OCI-LY1 (cell line): ENCODE data around the gene MMP2.

Source experiments
- H2AFZ ChIP-seq: fragments of 200-600 bp; sonication (generic), shearing (Covaris generic); 2 replicates; pipeline ENCODE4 v1.6.0; 2014; ENCODE audit warnings: antibody characterized with exemption, mild to moderate bottlenecking, low read length
- H3F3A ChIP-seq: fragments of 200-600 bp; sonication (generic), shearing (Covaris generic); 2 replicates; pipeline ENCODE4 v1.6.0; 2014; ENCODE audit warnings: mild to moderate bottlenecking, antibody characterized with exemption, low read length, moderate library complexity; ENCODE audit not compliant: insufficient read depth
- H3K27ac ChIP-seq: fragments of 200-600 bp; sonication (generic); 2 replicates; pipeline ENCODE4 v1.5.1; 2014; ENCODE audit warnings: low read length, mixed run types, mild to moderate bottlenecking, low read depth; ENCODE audit not compliant: poor library complexity, severe bottlenecking
- H3K27me3 ChIP-seq: fragments of 200-600 bp; sonication (generic); 2 replicates; pipeline ENCODE4 v1.6.0; 2014; ENCODE audit warnings: antibody characterized with exemption, mild to moderate bottlenecking, low read length, moderate library complexity; ENCODE audit not compliant: insufficient read depth
- H3K36me3 ChIP-seq: fragments of 200-600 bp; sonication (generic); 2 replicates; pipeline ENCODE4 v1.6.1; 2014; ENCODE audit warnings: mild to moderate bottlenecking, antibody characterized with exemption, low read length, moderate library complexity, mixed read lengths; ENCODE audit not compliant: insufficient read depth
- H3K4me1 ChIP-seq: fragments of 200-600 bp; sonication (generic); 2 replicates; pipeline ENCODE4 v1.5.1; 2014; ENCODE audit warnings: mild to moderate bottlenecking, low read length, moderate library complexity; ENCODE audit not compliant: insufficient read depth, severe bottlenecking
- H3K4me2 ChIP-seq: fragments of 200-600 bp; sonication (generic), shearing (Covaris generic); 2 replicates; pipeline ENCODE4 v1.6.1; 2014; ENCODE audit warnings: low read length
- H3K4me3 ChIP-seq: fragments of 200-600 bp; sonication (generic); 2 replicates; pipeline ENCODE4 v1.5.1; 2014; ENCODE audit warnings: low read length, low read depth, mild to moderate bottlenecking, mixed read lengths; ENCODE audit not compliant: poor library complexity, severe bottlenecking
- H3K79me2 ChIP-seq: fragments of 200-600 bp; shearing (Covaris generic); 2 replicates; pipeline ENCODE4 v1.6.1; 2016; ENCODE audit warnings: mixed run types, low read length, mixed read lengths; ENCODE audit not compliant: insufficient read depth
- H3K9ac ChIP-seq: fragments of 200-600 bp; sonication (generic), shearing (Covaris generic); 2 replicates; pipeline ENCODE4 v1.6.1; 2014; ENCODE audit warnings: mild to moderate bottlenecking, low read length, mixed read lengths
- H3K9me2 ChIP-seq: fragments of 200-600 bp; sonication (generic), shearing (Covaris generic); 2 replicates; pipeline ENCODE4 v1.6.1; 2014; ENCODE audit warnings: low read depth, mild to moderate bottlenecking, low read length, mixed read lengths
- H3K9me3 ChIP-seq: fragments of 200-600 bp; shearing (Covaris generic); 2 replicates; pipeline ENCODE4 v1.6.1; 2014; ENCODE audit warnings: low read length, mixed read lengths
- H4K20me1 ChIP-seq: fragments of 200-600 bp; sonication (generic), shearing (Covaris generic); 2 replicates; pipeline ENCODE4 v1.6.0; 2016; ENCODE audit warnings: mild to moderate bottlenecking, low read length; ENCODE audit not compliant: insufficient read depth
- CTCF ChIP-seq: fragments of 200-600 bp; sonication (generic), shearing (Covaris generic); IDR thresholded peaks from 2 replicates; pipeline ENCODE4 v1.5.1; 2017; ENCODE audit warnings: mild to moderate bottlenecking, antibody characterized with exemption, low read length, moderate library complexity, mixed read lengths
- EZH2 ChIP-seq: fragments of 200-600 bp; sonication (generic), shearing (Covaris generic); IDR thresholded peaks from 2 replicates; pipeline ENCODE4 v1.8.0; 2017; ENCODE audit warnings: borderline replicate concordance, mixed run types, mild to moderate bottlenecking, antibody characterized with exemption, low read length, moderate library complexity, mixed read lengths

Gene MMP2

GRCh38 chr16:55434000-55434399, 45.0 kb upstream of the MMP2 start:
- no peaks in the 10 kb centered on the region for H3K4me1 ChIP-seq
- no peak overlapping the region for H3K4me2 ChIP-seq
- TF ChIP-seq CTCF, result no peak
- TF ChIP-seq EZH2, result no peak
- no peaks in the 10 kb centered on the region for H3K27me3 ChIP-seq
- H4K20me1 ChIP-seq, result no peaks in the 10 kb centered on the region
- no peak overlapping the region for H3K27ac ChIP-seq
- no peaks in the 10 kb centered on the region for H3K9me3 ChIP-seq
- H3K9ac ChIP-seq, result no peak overlapping the region
- H3K79me2 ChIP-seq, result no peaks in the 10 kb centered on the region
- no peaks in the 10 kb centered on the region for H3K9me2 ChIP-seq
- no peak overlapping the region for H2AFZ ChIP-seq
- H3F3A ChIP-seq, result no peaks in the 10 kb centered on the region
- H3K36me3 ChIP-seq, result no peaks in the 10 kb centered on the region
- H3K4me3 ChIP-seq, result no peak overlapping the region

GRCh38 chr16:55435387-55435786, 43.6 kb upstream of the MMP2 start:
- H3K27ac ChIP-seq, result no peak overlapping the region
- H3K79me2 ChIP-seq, result no peaks in the 10 kb centered on the region
- no peaks in the 10 kb centered on the region for H3K27me3 ChIP-seq
- no peaks in the 10 kb centered on the region for H3K36me3 ChIP-seq
- H3K4me3 ChIP-seq, result no peak overlapping the region
- H3K9me2 ChIP-seq, result no peaks in the 10 kb centered on the region
- H2AFZ ChIP-seq, result no peak overlapping the region
- TF ChIP-seq EZH2, result no peak
- TF ChIP-seq CTCF, result no peak
- no peaks in the 10 kb centered on the region for H3K9me3 ChIP-seq
- no peaks in the 10 kb centered on the region for H3K4me1 ChIP-seq
- H4K20me1 ChIP-seq, result no peaks in the 10 kb centered on the region
- H3K9ac ChIP-seq, result no peak overlapping the region
- no peaks in the 10 kb centered on the region for H3F3A ChIP-seq
- H3K4me2 ChIP-seq, result no peak overlapping the region

GRCh38 chr16:55436587-55436986, 42.4 kb upstream of the MMP2 start:
- Histone ChIP-seq H3K4me1 (no peaks in the 10 kb centered on the region), H3K4me2 (no peak overlapping the region), H3K79me2 (no peaks in the 10 kb centered on the region), H3K4me3 (no peak overlapping the region), H3K9me3 (no peaks in the 10 kb centered on the region), H3K36me3 (no peaks in the 10 kb centered on the region), H4K20me1 (no peaks in the 10 kb centered on the region), H3F3A (no peaks in the 10 kb centered on the region), H3K9ac (no peak overlapping the region), H3K27me3 (no peaks in the 10 kb centered on the region), H3K9me2 (no peaks in the 10 kb centered on the region), H3K27ac (no peak overlapping the region), H2AFZ (no peak overlapping the region)
- TF ChIP-seq EZH2 (no peak), CTCF (no peak)
